GM23248 (cell line): ENCODE measurements around the gene HDGFL3. TPM values are rescaled to one million over a fixed set of nuclear protein-coding genes. Genes with fewer than 3 reads are reported as not detected.

ENCODE experiments used
- DNase-seq: peaks from one replicate; pipeline ENCODE4 v3.0.0-alpha.2; 2015
- H2AFZ ChIP-seq: fragments of 200-600 bp; sonication (generic); 2 replicates; pipeline ENCODE4 v1.6.1; 2016; ENCODE audit warnings: antibody characterized with exemption
- H3F3A ChIP-seq: fragments of 200-600 bp; sonication (generic); 2 replicates; pipeline ENCODE4 v1.6.1; 2016; ENCODE audit warnings: mild to moderate bottlenecking, antibody characterized with exemption, mixed run types; ENCODE audit not compliant: insufficient read depth
- H3K27ac ChIP-seq: fragments of 200-600 bp; sonication (generic); 2 replicates; pipeline ENCODE4 v1.5.1; 2016; ENCODE audit warnings: mild to moderate bottlenecking
- H3K27me3 ChIP-seq: fragments of 200-600 bp; sonication (generic); replicated peaks from 2 replicates; pipeline ENCODE4 v1.6.1; 2016; ENCODE audit warnings: mild to moderate bottlenecking; ENCODE audit not compliant: insufficient read depth
- H3K36me3 ChIP-seq: fragments of 200-600 bp; sonication (generic); 2 replicates; pipeline ENCODE4 v1.6.1; 2016; ENCODE audit warnings: low read depth, mild to moderate bottlenecking
- H3K4me1 ChIP-seq: fragments of 200-600 bp; sonication (generic); 2 replicates; pipeline ENCODE4 v1.6.1; 2016; ENCODE audit warnings: mild to moderate bottlenecking; ENCODE audit not compliant: insufficient read depth
- H3K4me2 ChIP-seq: fragments of 200-600 bp; sonication (generic); one replicate; pipeline ENCODE4 v1.6.1; 2016; ENCODE audit warnings: mild to moderate bottlenecking; ENCODE audit not compliant: unreplicated experiment
- H3K4me3 ChIP-seq: fragments of 200-600 bp; sonication (generic); 2 replicates; pipeline ENCODE4 v1.5.1; 2016; ENCODE audit warnings: mild to moderate bottlenecking
- H3K79me2 ChIP-seq: fragments of 200-600 bp; sonication (generic); 2 replicates; pipeline ENCODE4 v1.6.1; 2016; ENCODE audit warnings: mild to moderate bottlenecking; ENCODE audit not compliant: insufficient read depth
- H3K9ac ChIP-seq: fragments of 200-600 bp; sonication (generic); 2 replicates; pipeline ENCODE4 v1.6.1; 2016; ENCODE audit warnings: mild to moderate bottlenecking
- H3K9me2 ChIP-seq: fragments of 200-600 bp; sonication (generic); 2 replicates; pipeline ENCODE4 v1.6.1; 2016; ENCODE audit warnings: mixed run types, mild to moderate bottlenecking, moderate library complexity; ENCODE audit not compliant: insufficient read depth
- H3K9me3 ChIP-seq: fragments of 200-600 bp; sonication (generic); one replicate; pipeline ENCODE4 v1.6.1; 2017; ENCODE audit warnings: low read depth
- H4K20me1 ChIP-seq: fragments of 200-600 bp; sonication (generic); 2 replicates; pipeline ENCODE4 v1.6.0; 2016; ENCODE audit not compliant: insufficient read depth
- EZH2 ChIP-seq: fragments of 200-600 bp; sonication (generic); IDR thresholded peaks from 2 replicates; pipeline ENCODE4 v1.6.1; 2018; ENCODE audit warnings: antibody characterized with exemption, mild to moderate bottlenecking; ENCODE audit not compliant: insufficient read depth, poor library complexity, severe bottlenecking
- EZH2phosphoT487 ChIP-seq: fragments of 200-600 bp; sonication (generic); IDR thresholded peaks from 2 replicates; pipeline ENCODE4 v1.6.1; 2018; ENCODE audit warnings: antibody characterized with exemption, moderate library complexity, mild to moderate bottlenecking, low read depth; ENCODE audit not compliant: insufficient read depth
- WGBS, 2 experiments: methylation state at CpG; one replicate each; pipeline ENCODE4 v1.1.6; 2015 to 2017; ENCODE audit warnings: low lambda C conversion rate in 2 of 2, low coverage in 1 of 2; ENCODE audit errors: missing lambda C conversion rate in 2 of 2; 5-methylcytosine and 5-hydroxymethylcytosine counted together
- in situ Hi-C: fragments of 300-500 bp; cut with MboI; formaldehyde crosslinking; loops from 2 replicates; pipeline ENCODE4 v1.15.0; 2020
- polyA plus RNA-seq: library from polyadenylated mRNA; unstranded; fragments of >200 nt; fragmentation: Nextera tagmentation; extraction: Ambion mirVana; gene quantifications from 2 replicates; pipeline ENCODE4 v1.2.1, GENCODE V29; 2016
- total RNA-seq: library from RNA; depleted of rRNA; stranded (reverse); fragments of >200 nt; shearing (Covaris generic); gene quantifications from 2 replicates; pipeline ENCODE4 v1.2.3, GENCODE V29; 2014; rRNA removed

The HDGFL3 gene
- total and polyA plus RNA-seq, 2 experiments from 2014 or later: 16.2 to 25.0 TPM

- H3F3A ChIP-seq: no peaks in the 10 kb centered on the region
- DNase-seq: no peak
- TF ChIP-seq EZH2: no peak
- no peak for TF ChIP-seq EZH2phosphoT487
- H3K27ac ChIP-seq: no peak overlapping the region
- no peak overlapping the region for H3K4me2 ChIP-seq
- 56 to 58% methylated on average over 5 of the region's 5 CpGs for WGBS, 2 experiments
- no peaks in the 10 kb centered on the region for H3K79me2 ChIP-seq
- H3K4me3 ChIP-seq: no peak overlapping the region
- H3K27me3 ChIP-seq: peaks cover 18% of the 10 kb centered on the region
- no peaks in the 10 kb centered on the region for H3K9me3 ChIP-seq
- no peaks in the 10 kb centered on the region for H3K9me2 ChIP-seq
- H2AFZ ChIP-seq: no peak overlapping the region
- in situ Hi-C loops: no loop called here
- no peaks in the 10 kb centered on the region for H4K20me1 ChIP-seq
- H3K9ac ChIP-seq: no peak overlapping the region
- no peaks in the 10 kb centered on the region for H3K4me1 ChIP-seq
- no peaks in the 10 kb centered on the region for H3K36me3 ChIP-seq
Observed at GRCh38 chr15:83081256-83082014, 126.2 kb downstream of the HDGFL3 start.

GRCh38 chr15:83078712-83079111 lies 128.9 kb downstream of the HDGFL3 start:
- DNase-seq: no peak
- Histone ChIP-seq H4K20me1 (no peaks in the 10 kb centered on the region), H3K36me3 (no peaks in the 10 kb centered on the region), H3K4me2 (no peak overlapping the region), H3K79me2 (no peaks in the 10 kb centered on the region), H3F3A (no peaks in the 10 kb centered on the region), H3K9ac (no peak overlapping the region), H3K9me2 (no peaks in the 10 kb centered on the region), H3K4me1 (no peaks in the 10 kb centered on the region), H3K4me3 (no peak overlapping the region), H3K27ac (no peak overlapping the region), H3K9me3 (no peaks in the 10 kb centered on the region), H2AFZ (no peak overlapping the region), H3K27me3 (peaks cover 18% of the 10 kb centered on the region)
- 31 to 35% methylated on average over 6 to 7 of the region's 7 CpGs for WGBS, 2 experiments
- in situ Hi-C loops: no loop called here
- TF ChIP-seq EZH2phosphoT487: no peak

Other genes with a start within 250 kb of the HDGFL3 start
- gene RAMAC, start 221.6 kb downstream of the HDGFL3 start, total RNA-seq: 17.6 and 23.9 TPM in 2 replicates
- gene RAMAC, start 221.6 kb downstream of the HDGFL3 start, polyA plus RNA-seq: 40.2 and 40.9 TPM in 2 replicates
- 15.8 and 21.8 TPM in 2 replicates for gene C15orf40, start 196.2 kb downstream of the HDGFL3 start, total RNA-seq
- 32.4 and 32.9 TPM in 2 replicates for gene C15orf40, start 196.2 kb downstream of the HDGFL3 start, polyA plus RNA-seq
- 112 and 121 TPM in 2 replicates for gene BTBD1, start 140.6 kb downstream of the HDGFL3 start, total RNA-seq
- gene BTBD1, start 140.6 kb downstream of the HDGFL3 start, polyA plus RNA-seq: 60.3 and 60.6 TPM in 2 replicates
- gene TM6SF1, start 100.2 kb downstream of the HDGFL3 start, total RNA-seq: not detected in 2 replicates
- gene TM6SF1, start 100.2 kb downstream of the HDGFL3 start, polyA plus RNA-seq: 0.14 TPM in 1 of 2 replicates, not detected in the other
- 7.5 and 8.7 TPM in 2 replicates for gene BNC1, start 76.8 kb upstream of the HDGFL3 start, total RNA-seq
- gene BNC1, start 76.8 kb upstream of the HDGFL3 start, polyA plus RNA-seq: 4.1 and 4.3 TPM in 2 replicates
- gene SH3GL3, start 239.5 kb upstream of the HDGFL3 start, total RNA-seq: not detected in 2 replicates
- 0.27 and 0.28 TPM in 2 replicates for gene SH3GL3, start 239.5 kb upstream of the HDGFL3 start, polyA plus RNA-seq